GM18868 (cell line): ENCODE results near the gene GAB3.

Experiments
- ATAC-seq: cut with Tn5 transposase; IDR thresholded peaks from one replicate; pipeline ENCODE4 v1.9.1; 2021; ENCODE audit warnings: mild to moderate bottlenecking, moderate library complexity; ENCODE audit not compliant: unreplicated experiment

The GAB3 gene

GRCh38 chrX:154750301-154751202, at the start of gene GAB3:
GAB3 (minus strand) TSS chrX:154751077; CDS start chrX:154751025, 52 bp downstream.
- ATAC-seq, result peak; percentile 56

GRCh38 chrX:154799556-154800348, 48.9 kb upstream of the GAB3 start:
- no peak for ATAC-seq

GRCh38 chrX:154797006-154797405, 46.1 kb upstream of the GAB3 start:
- ATAC-seq, result no peak

- no peak for ATAC-seq
These were observed 44.1 kb upstream of the GAB3 start for GRCh38 chrX:154795016-154795415.

GRCh38 chrX:154793084-154793795, 42.4 kb upstream of the GAB3 start:
- no peak for ATAC-seq

- no peak for ATAC-seq
These were observed 41.1 kb upstream of the GAB3 start for GRCh38 chrX:154791939-154792338.

GRCh38 chrX:154791467-154791866, 40.6 kb upstream of the GAB3 start:
- ATAC-seq, result no peak

- no peak for ATAC-seq
These were observed 34.8 kb upstream of the GAB3 start for GRCh38 chrX:154785716-154786115.

GRCh38 chrX:154784149-154784995, 33.5 kb upstream of the GAB3 start:
- ATAC-seq, result no peak

GRCh38 chrX:154780968-154781367, 30.1 kb upstream of the GAB3 start:
- ATAC-seq, result no peak

GRCh38 chrX:154779261-154779660, 28.4 kb upstream of the GAB3 start:
- ATAC-seq, result no peak

- no peak for ATAC-seq
These were observed 25.9 kb upstream of the GAB3 start for GRCh38 chrX:154776753-154777152.

GRCh38 chrX:154775419-154776349, 24.8 kb upstream of the GAB3 start:
- ATAC-seq, result no peak

- no peak for ATAC-seq
These were observed 23.7 kb upstream of the GAB3 start for GRCh38 chrX:154774622-154775021.

GRCh38 chrX:154762537-154763296, 11.8 kb upstream of the GAB3 start, which contains the start of gene DKC1:
DKC1 (plus strand) TSS chrX:154762864; CDS start chrX:154762966, 102 bp downstream.
- ATAC-seq, result peak; percentile 87

- no peak for ATAC-seq
These were observed 11.2 kb upstream of the GAB3 start for GRCh38 chrX:154761977-154762536.

- ATAC-seq, result no peak
These were observed 7.8 kb upstream of the GAB3 start for GRCh38 chrX:154758696-154759095.

GRCh38 chrX:154751669-154752271, 893 bp upstream of the GAB3 start:
- ATAC-seq, result no peak
